ENCODE results near the gene BAIAP2L2. TPM values are rescaled to one million over a fixed set of nuclear protein-coding genes. Genes with fewer than 3 reads are reported as not detected.

Gene BAIAP2L2
- total and polyA plus RNA-seq, 4 experiments from 2014 or later = 3.6 to 3.7 TPM; not detected in 2

GRCh38 chr22:38103641-38104040 lies 6.8 kb downstream of the BAIAP2L2 start:
- no peak overlapping the region for H3K4me3 Mint-ChIP-seq
- CTCF ChIA-PET (ENCODE audit: partially characterized antibody) = interaction anchor here (0.6 to 1.4 kb wide), 4 partner anchors 11 to 282 kb away, joined by 3 to 6 read pairs (median 3); no protein-coding TSS in a partner anchor
- no peak for DNase-seq
- H3K27ac Mint-ChIP-seq = peak overlapping the region in 1 of 7 donors; percentile 68
- Histone ChIP-seq H3K9me3 (ENCODE audit: control insufficient read depth in 1 of 2, low read length in 2 of 2) (no peaks in the 10 kb centered on the region), H3K27me3 (ENCODE audit: insufficient read depth, low read length) (no peaks in the 10 kb centered on the region), H3K27ac (ENCODE audit: low read depth, low read length) (no peak overlapping the region), H3K4me3 (ENCODE audit: low read length in 2 of 2) (no peak overlapping the region), H3K4me1 (ENCODE audit: insufficient read depth, low read length) (no peaks in the 10 kb centered on the region), H3K36me3 (ENCODE audit: insufficient read depth, low read length) (no peaks in the 10 kb centered on the region)
- no peaks in the 10 kb centered on the region for H3K9me3 Mint-ChIP-seq
- peaks cover 7 to 18% (median 12%) of the 10 kb centered on the region in 4 donors for H3K4me1 Mint-ChIP-seq
- no peaks in the 10 kb centered on the region for H3K27me3 Mint-ChIP-seq
- POLR2A ChIA-PET (ENCODE audit: partially characterized antibody) = no interaction called here
- H3K36me3 Mint-ChIP-seq = peaks cover 0 to 5% of the 10 kb centered on the region in 2 donors
- intact Hi-C loops (cut with micrococcal nuclease) = no loop called here

GRCh38 chr22:38098410-38099249 lies 11.9 kb downstream of the BAIAP2L2 start:
- no peak for DNase-seq
- intact Hi-C loops (cut with micrococcal nuclease) = no loop called here
- Mint-ChIP-seq H3K27me3 (no peaks in the 10 kb centered on the region), H3K4me1 (peaks cover 0 to 5% (median 3%) of the 10 kb centered on the region in 4 donors), H3K36me3 (peaks cover 5 to 21% of the 10 kb centered on the region in 2 donors), H3K27ac (no peak overlapping the region), H3K9me3 (peaks cover 0 to 1% (median 0%) of the 10 kb centered on the region in 8 donors), H3K4me3 (no peak overlapping the region)
- Histone ChIP-seq H3K4me3 (ENCODE audit: low read length in 2 of 2) (no peak overlapping the region), H3K27ac (ENCODE audit: low read depth, low read length) (no peak overlapping the region), H3K27me3 (ENCODE audit: insufficient read depth, low read length) (no peaks in the 10 kb centered on the region), H3K9me3 (ENCODE audit: control insufficient read depth in 1 of 2, low read length in 2 of 2) (no peaks in the 10 kb centered on the region), H3K4me1 (ENCODE audit: insufficient read depth, low read length) (no peaks in the 10 kb centered on the region), H3K36me3 (ENCODE audit: insufficient read depth, low read length) (no peaks in the 10 kb centered on the region)
- CTCF ChIA-PET (ENCODE audit: partially characterized antibody) = interaction anchor here (1.0 to 3.5 kb wide), 2 partner anchors 16 to 46 kb away, joined by 3 to 12 read pairs; no protein-coding TSS in a partner anchor
- POLR2A ChIA-PET (ENCODE audit: partially characterized antibody) = no interaction called here

- H3K4me3 ChIP-seq (ENCODE audit: low read length in 2 of 2) = no peak overlapping the region
- no peak overlapping the region for H3K27ac Mint-ChIP-seq
- H3K4me1 ChIP-seq (ENCODE audit: insufficient read depth, low read length) = no peaks in the 10 kb centered on the region
- ChIA-PET POLR2A (ENCODE audit: partially characterized antibody) (no interaction called here), CTCF (ENCODE audit: partially characterized antibody) (interaction anchor here (1.0 to 3.5 kb wide), 2 partner anchors 17 to 46 kb away, joined by 3 to 12 read pairs; no protein-coding TSS in a partner anchor)
- H3K27me3 Mint-ChIP-seq = no peaks in the 10 kb centered on the region
- H3K9me3 ChIP-seq (ENCODE audit: control insufficient read depth in 1 of 2, low read length in 2 of 2) = no peaks in the 10 kb centered on the region
- H3K36me3 Mint-ChIP-seq = peaks cover 8 to 27% of the 10 kb centered on the region in 2 donors
- H3K36me3 ChIP-seq (ENCODE audit: insufficient read depth, low read length) = no peaks in the 10 kb centered on the region
- no peak overlapping the region for H3K27ac ChIP-seq (ENCODE audit: low read depth, low read length)
- H3K9me3 Mint-ChIP-seq = peaks cover 0 to 1% (median 0%) of the 10 kb centered on the region in 8 donors
- intact Hi-C loops (cut with micrococcal nuclease) = no loop called here
- DNase-seq = no peak
- H3K4me1 Mint-ChIP-seq = peaks cover 0 to 5% (median 2%) of the 10 kb centered on the region in 4 donors
- no peaks in the 10 kb centered on the region for H3K27me3 ChIP-seq (ENCODE audit: insufficient read depth, low read length)
- no peak overlapping the region for H3K4me3 Mint-ChIP-seq
These were observed 12.7 kb downstream of the BAIAP2L2 start for GRCh38 chr22:38097557-38098409.

GRCh38 chr22:38097058-38097457 lies 13.4 kb downstream of the BAIAP2L2 start:
- DNase-seq = no peak
- intact Hi-C loops (cut with micrococcal nuclease) = no loop called here
- Mint-ChIP-seq H3K36me3 (peaks cover 10 to 31% of the 10 kb centered on the region in 2 donors), H3K27me3 (no peaks in the 10 kb centered on the region), H3K27ac (no peak overlapping the region), H3K9me3 (peaks cover 0 to 1% (median 0%) of the 10 kb centered on the region in 8 donors), H3K4me3 (no peak overlapping the region), H3K4me1 (peaks cover 0 to 5% (median 2%) of the 10 kb centered on the region in 4 donors)
- no peak overlapping the region for H3K27ac ChIP-seq (ENCODE audit: low read depth, low read length)
- no peaks in the 10 kb centered on the region for H3K36me3 ChIP-seq (ENCODE audit: insufficient read depth, low read length)
- ChIA-PET CTCF (ENCODE audit: partially characterized antibody) (interaction anchor here (3.5 kb wide), 1 partner anchor 17 kb away, joined by 12 read pairs; no protein-coding TSS in a partner anchor), POLR2A (ENCODE audit: partially characterized antibody) (no interaction called here)
- H3K27me3 ChIP-seq (ENCODE audit: insufficient read depth, low read length) = no peaks in the 10 kb centered on the region
- H3K4me1 ChIP-seq (ENCODE audit: insufficient read depth, low read length) = no peaks in the 10 kb centered on the region
- H3K9me3 ChIP-seq (ENCODE audit: control insufficient read depth in 1 of 2, low read length in 2 of 2) = no peaks in the 10 kb centered on the region
- no peak overlapping the region for H3K4me3 ChIP-seq (ENCODE audit: low read length in 2 of 2)

GRCh38 chr22:38089474-38089851 lies 21.0 kb downstream of the BAIAP2L2 start:
- no peak overlapping the region for H3K27ac Mint-ChIP-seq
- CTCF ChIA-PET (ENCODE audit: partially characterized antibody) = interaction anchor here (1.4 kb wide), 1 partner anchor 22 kb away, joined by 3 read pairs; no protein-coding TSS in a partner anchor
- intact Hi-C loops (cut with micrococcal nuclease) = no loop called here
- peaks cover 12 to 15% of the 10 kb centered on the region in 2 donors for H3K27me3 Mint-ChIP-seq
- Histone ChIP-seq H3K4me1 (ENCODE audit: insufficient read depth, low read length) (no peaks in the 10 kb centered on the region), H3K27ac (ENCODE audit: low read depth, low read length) (no peak overlapping the region), H3K27me3 (ENCODE audit: insufficient read depth, low read length) (no peaks in the 10 kb centered on the region), H3K4me3 (ENCODE audit: low read length in 2 of 2) (no peak overlapping the region), H3K9me3 (ENCODE audit: control insufficient read depth in 1 of 2, low read length in 2 of 2) (no peaks in the 10 kb centered on the region), H3K36me3 (ENCODE audit: insufficient read depth, low read length) (no peaks in the 10 kb centered on the region)
- H3K9me3 Mint-ChIP-seq = no peaks in the 10 kb centered on the region
- POLR2A ChIA-PET (ENCODE audit: partially characterized antibody) = no interaction called here
- peaks cover 0 to 5% (median under 1%) of the 10 kb centered on the region in 4 donors for H3K4me1 Mint-ChIP-seq
- no peak for DNase-seq
- H3K36me3 Mint-ChIP-seq = peaks cover 12 to 20% of the 10 kb centered on the region in 2 donors
- H3K4me3 Mint-ChIP-seq = no peak overlapping the region

GRCh38 chr22:38088629-38089473 lies 21.6 kb downstream of the BAIAP2L2 start:
- no peak for DNase-seq
- CTCF ChIA-PET (ENCODE audit: partially characterized antibody) = interaction anchor here (1.4 kb wide), 1 partner anchor 23 kb away, joined by 3 read pairs; no protein-coding TSS in a partner anchor
- intact Hi-C loops (cut with micrococcal nuclease) = no loop called here

More at GRCh38 chr22:38088629-38089473, 21.6 kb downstream of the BAIAP2L2 start:
- no peaks in the 10 kb centered on the region for H3K27me3 ChIP-seq (ENCODE audit: insufficient read depth, low read length)
- H3K9me3 ChIP-seq (ENCODE audit: control insufficient read depth in 1 of 2, low read length in 2 of 2) = no peaks in the 10 kb centered on the region
- H3K36me3 ChIP-seq (ENCODE audit: insufficient read depth, low read length) = no peaks in the 10 kb centered on the region
- POLR2A ChIA-PET (ENCODE audit: partially characterized antibody) = no interaction called here
- no peaks in the 10 kb centered on the region for H3K4me1 ChIP-seq (ENCODE audit: insufficient read depth, low read length)
- H3K36me3 Mint-ChIP-seq = peaks cover 10 to 15% of the 10 kb centered on the region in 2 donors
- H3K27me3 Mint-ChIP-seq = peaks cover 12 to 15% of the 10 kb centered on the region in 2 donors
- H3K4me1 Mint-ChIP-seq = peaks cover 0 to 5% (median under 1%) of the 10 kb centered on the region in 4 donors
- H3K4me3 Mint-ChIP-seq = no peak overlapping the region
- H3K27ac Mint-ChIP-seq = no peak overlapping the region
- no peak overlapping the region for H3K4me3 ChIP-seq (ENCODE audit: low read length in 2 of 2)
- H3K9me3 Mint-ChIP-seq = no peaks in the 10 kb centered on the region
- no peak overlapping the region for H3K27ac ChIP-seq (ENCODE audit: low read depth, low read length)
